ENCODE results near the gene CALR3. TPM values are rescaled to one million over a fixed set of nuclear protein-coding genes. Genes with fewer than 3 reads are reported as not detected.

The CALR3 gene
- total and polyA plus RNA-seq, 10 of the 15 experiments (the other 5 are each of a cell fraction or from before 2014, with no cell fraction given) = 0.05 to 0.45 (median 0.12) TPM; not detected in 2

- TF ChIP-seq E4F1 (IDR thresholded peaks at IDR 0.05; ENCODE audit: borderline replicate concordance, partially characterized antibody) (no peak), FOXM1 (IDR thresholded peaks at IDR 0.05; ENCODE audit: low read depth, low read length) (no peak), REST (IDR thresholded peaks at IDR 0.05; ENCODE audit: low read depth, low read length) (no peak), TBL1XR1 (IDR thresholded peaks at IDR 0.05; ENCODE audit: low read depth, low read length) (no peak), YY1 (IDR thresholded peaks at IDR 0.05; ENCODE audit: low read depth, low read length) (no peak), BCL3 (IDR thresholded peaks at IDR 0.05; ENCODE audit: borderline replicate concordance, insufficient read depth, low read depth, low read length, poor library complexity, severe bottlenecking) (no peak), SMAD5 (IDR thresholded peaks at IDR 0.05; ENCODE audit: low read depth) (no peak), HSF1 (IDR thresholded peaks at IDR 0.05; ENCODE audit: low read depth, low read length) (no peak)
Observed at GRCh38 chr19:16530540-16531379, 34.8 kb upstream of the CALR3 start (continued).

Data from GM12878 (cell line).